SK-N-DZ (cell line): ENCODE measurements around the gene CTSW.

Experiments
- DNase-seq: peaks from one replicate; pipeline ENCODE4 v3.0.0-alpha.2; 2015; ENCODE audit warnings: low spot score

CTSW gene

GRCh38 chr11:65854852-65855837 lies 24.5 kb upstream of the CTSW start:
- DNase-seq = no peak

DNA sequence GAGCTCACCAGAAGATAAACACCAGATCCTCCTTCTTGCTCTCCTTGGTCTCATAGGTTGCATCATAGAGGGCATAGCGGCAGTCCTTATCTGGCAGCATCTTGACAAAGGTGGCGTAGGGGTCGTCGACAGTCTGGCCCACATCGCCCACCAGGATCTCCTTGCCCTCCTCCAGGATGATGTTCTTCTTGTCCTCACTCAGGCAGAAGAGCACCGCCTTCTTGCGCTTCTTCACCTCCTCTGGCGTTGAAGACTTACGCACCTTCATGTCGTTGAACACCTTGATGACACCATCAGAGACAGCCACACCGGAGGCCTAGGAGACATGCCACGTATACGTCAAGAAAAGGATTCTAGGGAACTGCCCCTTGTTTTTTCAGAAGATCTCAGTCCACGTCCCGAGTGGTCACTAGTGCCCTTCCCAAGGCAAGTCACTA lies 23.7 kb upstream of the CTSW start:
- peak; percentile 9 for DNase-seq

- DNase-seq = peak; percentile 74
Observed at GRCh38 chr11:65856689-65857499, 22.7 kb upstream of the CTSW start.

DNA sequence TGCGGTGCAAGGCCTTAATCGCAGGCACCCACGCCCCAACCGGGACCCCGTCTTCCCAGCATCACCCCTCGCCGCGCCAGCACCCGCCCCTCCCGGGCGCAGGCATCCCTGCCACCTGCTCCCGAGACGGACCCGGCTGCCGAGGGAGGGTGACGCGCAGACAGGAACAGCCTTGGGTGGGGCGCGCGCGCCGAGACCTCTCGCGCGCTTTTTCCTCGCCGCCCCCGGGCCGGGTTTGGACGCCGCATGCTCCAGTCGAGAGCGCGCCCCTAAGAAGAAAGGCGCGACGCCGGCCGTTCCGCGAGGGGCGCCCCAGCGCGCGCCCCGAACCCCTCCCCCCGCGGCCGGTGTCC lies 22.2 kb upstream of the CTSW start:
- DNase-seq = no peak

DNA sequence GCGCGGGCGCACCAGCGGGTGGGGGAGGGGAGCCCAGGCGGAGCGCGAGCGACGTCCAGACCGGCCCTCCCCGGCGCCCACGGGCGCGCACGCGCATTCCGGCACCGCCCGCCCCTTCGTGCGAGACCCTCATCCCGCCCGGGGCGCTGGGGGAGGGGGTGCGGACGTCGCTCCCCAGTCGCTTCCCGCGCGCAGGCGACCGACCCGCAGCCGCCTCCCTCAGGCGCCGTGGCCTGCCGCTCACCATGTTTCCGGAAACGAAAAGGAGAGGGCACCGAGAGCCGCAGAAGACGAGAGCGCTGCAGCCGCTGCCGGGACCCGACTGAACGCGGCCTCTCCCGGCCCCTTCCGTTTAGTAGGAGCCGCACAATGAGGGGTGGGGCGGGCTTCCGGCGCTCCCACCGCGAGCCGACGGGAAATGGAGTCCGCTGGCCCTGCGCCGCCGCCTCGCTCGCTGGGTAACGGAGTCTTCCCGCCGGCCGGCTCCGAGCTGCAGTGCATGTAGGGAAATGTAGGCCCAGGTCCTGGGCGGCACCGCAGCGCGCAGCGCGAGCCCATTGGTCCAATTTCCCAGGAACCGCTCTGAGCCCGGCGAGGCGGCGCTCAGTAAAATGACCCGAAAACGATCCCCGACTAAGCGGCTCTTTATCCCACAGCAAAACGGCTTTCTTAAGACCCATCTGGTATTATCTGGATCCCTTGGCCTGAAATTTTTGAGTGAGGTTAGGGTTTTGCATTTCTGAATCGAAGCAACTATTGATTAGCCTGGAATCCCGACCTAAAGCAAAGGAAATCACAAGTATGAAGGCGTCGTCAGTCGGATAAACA lies 21.6 kb upstream of the CTSW start, which contains the start of gene CFL1:
TSS of gene CFL1 (minus strand) at position 328 of the 828 bp plus-strand sequence. CDS start at position 247, 81 bp downstream.
- peak; percentile 96 for DNase-seq

DNA sequence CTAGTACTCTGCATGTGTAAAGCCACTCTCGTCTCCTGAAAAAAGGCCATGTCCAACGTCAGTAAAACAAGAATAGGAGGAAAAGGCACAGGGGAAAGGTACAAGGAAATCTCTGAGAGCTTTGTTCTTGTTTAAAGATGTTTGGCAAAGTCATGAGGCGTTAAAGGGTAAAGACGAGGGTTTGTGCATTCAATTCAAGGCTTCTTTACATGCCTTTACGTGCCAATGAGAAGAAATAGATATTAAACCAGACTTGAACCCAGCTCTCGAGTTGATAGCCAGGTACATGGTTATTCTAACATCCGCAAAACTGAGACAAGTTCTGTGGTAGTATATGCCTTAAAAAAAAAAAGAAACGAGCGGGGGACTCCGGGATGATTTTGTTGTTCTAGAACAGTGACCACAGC lies 21.0 kb upstream of the CTSW start:
- no peak for DNase-seq

DNA sequence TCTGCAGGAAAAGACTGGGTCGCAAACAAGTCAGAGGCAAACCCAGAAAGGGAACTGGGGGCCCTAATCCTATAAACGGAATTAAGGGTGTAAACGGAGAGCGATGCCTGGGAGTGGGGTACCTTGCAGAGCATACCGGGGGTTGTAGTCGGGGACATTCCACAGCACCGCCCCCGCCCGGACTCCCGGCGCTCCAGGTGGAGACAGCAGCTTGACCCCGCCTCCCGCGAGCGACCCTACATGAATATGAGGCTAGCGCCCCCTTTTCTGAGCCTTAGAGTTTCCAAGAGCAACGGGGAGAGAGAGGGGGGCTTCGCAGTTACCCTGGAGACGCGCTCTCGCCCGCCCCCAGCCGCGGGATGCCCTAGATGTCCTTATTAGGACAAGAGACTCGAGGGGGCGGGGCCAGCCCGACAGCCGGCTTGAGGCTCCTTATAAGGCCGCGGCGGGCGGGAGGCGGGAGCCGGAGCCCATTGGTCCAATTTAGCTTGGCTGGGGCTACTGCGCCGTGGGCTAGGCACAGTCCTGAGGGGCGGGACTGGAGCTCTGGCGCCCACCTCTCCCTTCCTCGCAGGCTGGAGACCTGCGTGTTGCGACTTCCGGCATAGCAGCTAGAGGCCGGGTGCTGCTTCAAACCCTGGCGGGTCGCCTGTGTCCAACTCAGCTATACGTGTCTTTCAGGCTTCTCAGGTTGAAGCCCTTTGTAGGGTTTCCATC lies 20.4 kb upstream of the CTSW start:
- DNase-seq = peak; percentile 100

GRCh38 chr11:65859812-65860277 lies 19.8 kb upstream of the CTSW start:
- no peak for DNase-seq

- DNase-seq = peak; percentile 98
Observed at GRCh38 chr11:65860278-65861164, 19.1 kb upstream of the CTSW start, which contains the start of gene MUS81. MUS81 (plus strand) TSS chr11:65860433; CDS start chr11:65860754, 321 bp downstream.

DNA sequence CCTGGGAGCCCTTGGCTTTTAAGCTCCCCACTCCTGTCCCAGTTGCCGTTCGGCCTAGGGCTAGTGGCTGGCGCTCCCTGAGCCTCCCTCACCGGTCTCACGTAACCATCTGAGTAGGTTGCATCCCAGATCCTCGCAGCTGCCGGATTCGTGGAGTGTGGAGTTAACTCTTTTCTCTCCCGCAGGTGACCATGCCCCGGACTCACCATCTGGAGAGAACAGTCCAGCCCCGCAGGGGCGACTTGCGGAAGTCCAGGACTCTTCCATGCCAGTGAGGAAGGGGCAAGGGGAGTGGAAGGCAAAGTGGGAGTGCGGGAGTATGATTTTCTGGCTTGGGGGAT lies 18.5 kb upstream of the CTSW start:
- no peak for DNase-seq

GRCh38 chr11:65861533-65862183 lies 18.0 kb upstream of the CTSW start:
- no peak for DNase-seq

DNA sequence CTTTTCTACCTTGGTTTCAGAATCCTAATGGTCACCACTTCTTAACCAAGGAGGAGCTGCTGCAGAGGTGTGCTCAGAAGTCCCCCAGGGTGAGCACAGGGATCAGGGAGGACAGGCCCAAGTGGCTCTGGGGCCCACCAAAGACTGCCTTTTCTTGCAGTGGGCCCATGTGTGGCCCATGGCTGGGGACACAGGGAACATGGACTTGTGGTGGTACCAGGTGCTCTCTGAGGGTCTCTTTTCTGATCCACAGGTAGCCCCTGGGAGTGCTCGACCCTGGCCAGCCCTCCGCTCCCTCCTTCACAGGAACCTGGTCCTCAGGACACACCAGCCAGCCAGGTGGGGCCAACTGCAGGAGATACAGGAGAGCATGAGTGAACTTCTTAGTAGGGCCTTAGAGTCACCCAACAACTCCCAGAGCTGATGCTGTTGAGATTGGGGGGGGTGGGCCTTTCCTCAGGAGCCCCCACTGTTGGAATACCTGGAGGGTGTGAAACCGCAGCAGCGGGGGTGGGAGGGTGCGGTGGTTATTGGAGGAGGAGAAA lies 17.4 kb upstream of the CTSW start:
- no peak for DNase-seq

DNA sequence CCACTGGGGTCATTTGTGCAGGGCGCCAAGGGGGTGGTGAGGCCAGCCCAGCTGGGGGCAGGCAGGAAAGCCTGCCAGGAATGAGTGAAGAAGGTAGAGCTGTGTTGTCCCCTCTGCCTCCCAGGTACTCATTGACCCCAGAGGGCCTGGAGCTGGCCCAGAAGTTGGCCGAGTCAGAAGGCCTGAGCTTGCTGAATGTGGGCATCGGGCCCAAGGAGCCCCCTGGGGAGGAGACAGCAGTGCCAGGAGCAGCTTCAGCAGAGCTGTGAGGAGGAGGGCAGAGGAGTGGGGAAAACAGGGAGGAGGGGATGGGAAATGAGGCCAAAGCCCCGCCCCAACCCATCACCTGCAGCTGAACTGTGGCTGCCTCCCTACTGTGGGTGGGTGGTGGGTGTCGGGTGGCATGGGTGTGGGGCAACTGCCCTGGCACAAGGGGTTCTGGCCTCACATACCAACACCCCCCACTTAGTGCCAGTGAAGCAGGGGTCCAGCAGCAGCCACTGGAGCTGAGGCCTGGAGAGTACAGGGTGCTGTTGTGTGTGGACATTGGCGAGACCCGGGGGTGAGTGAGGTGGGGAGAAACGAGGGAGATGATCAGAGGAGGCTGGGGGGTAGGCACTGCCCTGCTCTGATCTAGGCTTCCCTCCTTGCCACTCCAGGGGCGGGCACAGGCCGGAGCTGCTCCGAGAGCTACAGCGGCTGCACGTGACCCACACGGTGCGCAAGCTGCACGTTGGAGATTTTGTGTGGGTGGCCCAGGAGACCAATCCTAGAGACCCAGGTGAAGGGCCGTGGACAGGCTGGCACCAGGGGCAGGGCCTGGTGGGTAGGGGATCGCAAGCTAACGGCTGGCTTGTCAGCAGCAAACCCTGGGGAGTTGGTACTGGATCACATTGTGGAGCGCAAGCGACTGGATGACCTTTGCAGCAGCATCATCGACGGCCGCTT lies 16.4 kb upstream of the CTSW start:
- DNase-seq = no peak

DNA sequence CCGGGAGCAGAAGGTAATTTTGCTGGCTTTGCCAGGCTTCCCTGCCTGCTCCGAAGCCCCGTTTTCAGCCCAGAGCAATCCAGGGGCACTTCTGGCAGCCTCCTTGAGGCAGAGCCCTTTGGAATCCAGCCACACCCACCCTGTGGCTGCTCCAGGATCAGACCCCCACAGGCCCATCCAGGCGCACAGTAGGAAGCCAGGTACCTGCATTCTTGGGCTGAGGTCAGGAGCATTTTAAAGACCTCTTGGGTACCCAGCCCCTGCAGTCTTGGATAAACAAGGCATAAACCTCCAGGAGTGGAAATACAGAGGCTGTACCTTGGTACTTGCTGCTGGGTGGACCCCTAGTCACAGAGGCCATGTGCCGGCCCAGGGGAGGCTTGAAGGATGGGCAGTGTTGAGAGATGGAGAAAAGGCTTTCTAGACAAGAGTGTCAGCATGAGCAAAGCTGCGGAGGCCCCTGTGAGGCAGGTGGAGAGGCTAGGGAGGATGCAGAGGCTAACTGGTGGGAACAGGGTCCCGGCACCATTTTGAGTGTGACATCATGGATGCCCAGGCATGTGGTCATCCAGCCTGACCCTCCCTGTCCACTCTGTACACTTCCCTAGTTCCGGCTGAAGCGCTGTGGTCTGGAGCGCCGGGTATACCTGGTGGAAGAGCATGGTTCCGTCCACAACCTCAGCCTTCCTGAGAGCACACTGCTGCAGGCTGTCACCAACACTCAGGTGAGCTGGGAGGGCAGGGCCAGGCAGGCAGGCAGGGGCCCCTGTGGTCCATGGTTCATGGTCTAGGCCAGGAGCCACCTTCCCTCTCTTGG lies 15.5 kb upstream of the CTSW start:
- no peak for DNase-seq

GRCh38 chr11:65864706-65865471 lies 14.7 kb upstream of the CTSW start:
- no peak for DNase-seq
